ENCODE data around the gene OVOL1. TPM values are rescaled to one million over a fixed set of nuclear protein-coding genes. Genes with fewer than 3 reads are reported as not detected.

OVOL1 gene
- total RNA-seq, 6 experiments from 2014 or later = not detected

DNA sequence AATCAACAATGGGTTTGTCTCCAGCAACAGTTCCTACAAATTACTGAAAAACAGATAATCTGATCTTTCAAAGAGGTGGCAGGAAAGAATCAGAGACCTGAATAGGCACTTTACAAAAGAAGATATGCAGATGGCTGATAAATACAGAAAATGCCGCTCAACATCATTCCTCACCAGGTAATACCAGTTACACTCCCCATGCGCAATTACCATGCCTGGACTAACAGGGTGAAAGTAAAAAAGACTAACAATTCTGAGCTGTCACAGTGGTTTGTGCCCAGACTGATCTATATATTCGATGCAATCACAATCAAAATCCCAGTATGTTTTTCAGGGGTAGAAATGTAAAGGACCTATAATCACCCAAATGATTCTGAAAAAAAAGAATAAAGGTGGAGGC, 56.9 kb downstream of the OVOL1 start:
- H3K36me3 Mint-ChIP-seq (ENCODE audit: low read depth) = no peaks in the 10 kb centered on the region
- TF ChIP-seq, protein P1, sequence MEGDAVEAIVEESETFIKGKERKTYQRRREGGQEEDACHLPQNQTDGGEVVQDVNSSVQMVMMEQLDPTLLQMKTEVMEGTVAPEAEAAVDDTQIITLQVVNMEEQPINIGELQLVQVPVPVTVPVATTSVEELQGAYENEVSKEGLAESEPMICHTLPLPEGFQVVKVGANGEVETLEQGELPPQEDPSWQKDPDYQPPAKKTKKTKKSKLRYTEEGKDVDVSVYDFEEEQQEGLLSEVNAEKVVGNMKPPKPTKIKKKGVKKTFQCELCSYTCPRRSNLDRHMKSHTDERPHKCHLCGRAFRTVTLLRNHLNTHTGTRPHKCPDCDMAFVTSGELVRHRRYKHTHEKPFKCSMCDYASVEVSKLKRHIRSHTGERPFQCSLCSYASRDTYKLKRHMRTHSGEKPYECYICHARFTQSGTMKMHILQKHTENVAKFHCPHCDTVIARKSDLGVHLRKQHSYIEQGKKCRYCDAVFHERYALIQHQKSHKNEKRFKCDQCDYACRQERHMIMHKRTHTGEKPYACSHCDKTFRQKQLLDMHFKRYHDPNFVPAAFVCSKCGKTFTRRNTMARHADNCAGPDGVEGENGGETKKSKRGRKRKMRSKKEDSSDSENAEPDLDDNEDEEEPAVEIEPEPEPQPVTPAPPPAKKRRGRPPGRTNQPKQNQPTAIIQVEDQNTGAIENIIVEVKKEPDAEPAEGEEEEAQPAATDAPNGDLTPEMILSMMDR (IDR thresholded peaks at IDR 0.05) = no peak
- DNase-seq = no peak
- H3K27ac Mint-ChIP-seq = no peak overlapping the region
- H3K9me3 Mint-ChIP-seq = no peaks in the 10 kb centered on the region
- no peaks in the 10 kb centered on the region for H3K4me1 Mint-ChIP-seq (ENCODE audit: low read depth)
- H3K4me3 Mint-ChIP-seq = no peak overlapping the region
- peaks cover 5% of the 10 kb centered on the region; the same call in 1 of the 2 replicates for H3K27me3 Mint-ChIP-seq (ENCODE audit: insufficient read depth)

DNA sequence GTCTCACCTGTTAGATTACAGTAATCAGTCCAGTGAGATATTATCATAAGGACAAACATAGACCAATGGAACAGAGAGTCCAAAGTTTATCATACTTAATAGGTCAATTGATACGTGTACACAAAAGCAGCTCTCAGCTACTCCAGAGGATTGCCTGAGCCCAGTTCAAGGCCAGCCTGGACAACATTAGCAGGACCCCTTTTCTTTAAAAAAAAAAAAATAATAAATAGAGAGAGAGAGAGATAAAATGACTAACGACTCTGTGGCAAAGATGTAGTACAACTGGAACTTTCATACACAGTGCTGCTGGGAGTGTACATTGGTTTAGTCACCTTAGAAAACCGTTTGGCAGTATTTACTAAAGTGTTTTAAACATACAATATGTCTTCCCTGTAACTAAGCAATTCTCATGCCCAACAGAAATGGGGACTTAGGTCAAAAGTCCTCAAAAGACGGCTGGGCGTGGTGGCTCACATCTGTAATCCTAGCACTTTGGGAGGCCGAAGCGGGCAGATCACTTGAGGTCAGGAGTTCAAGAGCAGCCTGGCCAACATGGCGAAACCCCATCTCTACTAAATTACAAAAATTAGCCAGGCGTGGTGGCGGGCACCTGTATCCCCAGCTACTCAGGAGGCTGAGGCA, 57.5 kb downstream of the OVOL1 start:
- Mint-ChIP-seq H3K4me3 (no peak overlapping the region), H3K27me3 (ENCODE audit: insufficient read depth) (peaks cover 10% of the 10 kb centered on the region), H3K4me1 (ENCODE audit: low read depth) (no peaks in the 10 kb centered on the region), H3K36me3 (ENCODE audit: low read depth) (no peaks in the 10 kb centered on the region), H3K9me3 (no peaks in the 10 kb centered on the region), H3K27ac (no peak overlapping the region)
- no peak for DNase-seq
- TF ChIP-seq, protein P1 (IDR thresholded peaks at IDR 0.05) = no peak

Other genes starting within 250 kb of the OVOL1 start
- gene LTBP3, start 228.7 kb upstream of the OVOL1 start, total RNA-seq (2021; fragmentation: NEBNext Ultra II Directional; extraction: Animal tissue kit (Norgen Biotek cat#: 25700)) = 10 to 100 TPM; 64.0 to 78.1 (median 66.0) TPM
- 10 to 100 TPM; 57.7 to 72.0 (median 64.3) TPM for gene ZNRD2, start 216.6 kb upstream of the OVOL1 start, total RNA-seq (2021; fragmentation: NEBNext Ultra II Directional; extraction: Animal tissue kit (Norgen Biotek cat#: 25700))
- gene FAM89B, start 214.5 kb upstream of the OVOL1 start, total RNA-seq (2021; fragmentation: NEBNext Ultra II Directional; extraction: Animal tissue kit (Norgen Biotek cat#: 25700)) = 10 to 100 TPM; 40.9 to 52.8 (median 43.7) TPM
- 10 to 100 TPM; 47.5 to 69.3 (median 61.3) TPM for gene EHBP1L1, start 211.0 kb upstream of the OVOL1 start, total RNA-seq (2021; fragmentation: NEBNext Ultra II Directional; extraction: Animal tissue kit (Norgen Biotek cat#: 25700))
- under 1 TPM in 3 of 6 experiments, not detected in 3; 0.16 to 0.31 (median 0.30) TPM for gene KCNK7, start 191.3 kb upstream of the OVOL1 start, total RNA-seq (2021; fragmentation: NEBNext Ultra II Directional; extraction: Animal tissue kit (Norgen Biotek cat#: 25700))
- gene MAP3K11, start 172.8 kb upstream of the OVOL1 start, total RNA-seq (2021; fragmentation: NEBNext Ultra II Directional; extraction: Animal tissue kit (Norgen Biotek cat#: 25700)) = 10 to 100 TPM; 42.1 to 51.1 (median 46.5) TPM
- gene PCNX3, start 171.3 kb upstream of the OVOL1 start, total RNA-seq (2021; fragmentation: NEBNext Ultra II Directional; extraction: Animal tissue kit (Norgen Biotek cat#: 25700)) = 10 to 100 TPM; 51.5 to 66.7 (median 57.3) TPM
- 10 to 100 TPM; 23.0 to 41.3 (median 38.3) TPM for gene SIPA1, start 149.0 kb upstream of the OVOL1 start, total RNA-seq (2021; fragmentation: NEBNext Ultra II Directional; extraction: Animal tissue kit (Norgen Biotek cat#: 25700))
- gene RELA, start 124.1 kb upstream of the OVOL1 start, total RNA-seq (2021; fragmentation: NEBNext Ultra II Directional; extraction: Animal tissue kit (Norgen Biotek cat#: 25700)) = 10 to 100 TPM; 66.9 to 72.7 (median 69.5) TPM
- 10 to 100 TPM; 36.5 to 42.6 (median 38.9) TPM for gene KAT5, start 74.8 kb upstream of the OVOL1 start, total RNA-seq (2021; fragmentation: NEBNext Ultra II Directional; extraction: Animal tissue kit (Norgen Biotek cat#: 25700))
- gene RNASEH2C, start 66.3 kb upstream of the OVOL1 start, total RNA-seq (2021; fragmentation: NEBNext Ultra II Directional; extraction: Animal tissue kit (Norgen Biotek cat#: 25700)) = 10 to 100 TPM; 54.0 to 85.6 (median 61.4) TPM
- gene AP5B1, start 6.1 kb upstream of the OVOL1 start, total RNA-seq (2021; fragmentation: NEBNext Ultra II Directional; extraction: Animal tissue kit (Norgen Biotek cat#: 25700)) = 10 to 100 TPM in 2 of 6 experiments, 1 to 10 TPM in 4; 8.7 to 11.1 (median 9.5) TPM
- not detected for gene SNX32, start 46.9 kb downstream of the OVOL1 start, total RNA-seq (2021; fragmentation: NEBNext Ultra II Directional; extraction: Animal tissue kit (Norgen Biotek cat#: 25700))
- 1,000 to 10,000 TPM; 2,002 to 2,288 (median 2,238) TPM for gene CFL1, start 71.1 kb downstream of the OVOL1 start, total RNA-seq (2021; fragmentation: NEBNext Ultra II Directional; extraction: Animal tissue kit (Norgen Biotek cat#: 25700))
- gene MUS81, start 73.4 kb downstream of the OVOL1 start, total RNA-seq (2021; fragmentation: NEBNext Ultra II Directional; extraction: Animal tissue kit (Norgen Biotek cat#: 25700)) = 10 to 100 TPM; 38.4 to 47.9 (median 43.1) TPM
- 100 to 1,000 TPM; 318 to 359 (median 329) TPM for gene EFEMP2, start 85.7 kb downstream of the OVOL1 start, total RNA-seq (2021; fragmentation: NEBNext Ultra II Directional; extraction: Animal tissue kit (Norgen Biotek cat#: 25700))
- gene CTSW, start 92.8 kb downstream of the OVOL1 start, total RNA-seq (2021; fragmentation: NEBNext Ultra II Directional; extraction: Animal tissue kit (Norgen Biotek cat#: 25700)) = under 1 TPM in 4 of 6 experiments, not detected in 2; 0.11 to 0.22 (median 0.14) TPM
- gene FIBP, start 101.4 kb downstream of the OVOL1 start, total RNA-seq (2021; fragmentation: NEBNext Ultra II Directional; extraction: Animal tissue kit (Norgen Biotek cat#: 25700)) = 100 to 1,000 TPM; 117 to 145 (median 135) TPM
- gene CCDC85B, start 103.6 kb downstream of the OVOL1 start, total RNA-seq (2021; fragmentation: NEBNext Ultra II Directional; extraction: Animal tissue kit (Norgen Biotek cat#: 25700)) = 100 to 1,000 TPM in 2 of 6 experiments, 10 to 100 TPM in 4; 78.9 to 112 (median 87.7) TPM
- 100 to 1,000 TPM; 134 to 275 (median 234) TPM for gene FOSL1, start 113.3 kb downstream of the OVOL1 start, total RNA-seq (2021; fragmentation: NEBNext Ultra II Directional; extraction: Animal tissue kit (Norgen Biotek cat#: 25700))
- 10 to 100 TPM; 79.0 to 94.6 (median 85.0) TPM for gene C11orf68, start 132.0 kb downstream of the OVOL1 start, total RNA-seq (2021; fragmentation: NEBNext Ultra II Directional; extraction: Animal tissue kit (Norgen Biotek cat#: 25700))
- 100 to 1,000 TPM; 362 to 687 (median 615) TPM for gene DRAP1, start 132.4 kb downstream of the OVOL1 start, total RNA-seq (2021; fragmentation: NEBNext Ultra II Directional; extraction: Animal tissue kit (Norgen Biotek cat#: 25700))
- gene TSGA10IP, start 158.4 kb downstream of the OVOL1 start, total RNA-seq (2021; fragmentation: NEBNext Ultra II Directional; extraction: Animal tissue kit (Norgen Biotek cat#: 25700)) = under 1 TPM in 1 of 6 experiments, not detected in 5; 0.23 TPM
- 10 to 100 TPM; 51.7 to 69.3 (median 61.0) TPM for gene SART1, start 174.7 kb downstream of the OVOL1 start, total RNA-seq (2021; fragmentation: NEBNext Ultra II Directional; extraction: Animal tissue kit (Norgen Biotek cat#: 25700))
- gene EIF1AD, start 215.1 kb downstream of the OVOL1 start, total RNA-seq (2021; fragmentation: NEBNext Ultra II Directional; extraction: Animal tissue kit (Norgen Biotek cat#: 25700)) = 10 to 100 TPM; 28.6 to 36.8 (median 31.7) TPM
- 100 to 1,000 TPM; 257 to 337 (median 300) TPM for gene BANF1, start 215.4 kb downstream of the OVOL1 start, total RNA-seq (2021; fragmentation: NEBNext Ultra II Directional; extraction: Animal tissue kit (Norgen Biotek cat#: 25700))
- gene CST6, start 224.9 kb downstream of the OVOL1 start, total RNA-seq (2021; fragmentation: NEBNext Ultra II Directional; extraction: Animal tissue kit (Norgen Biotek cat#: 25700)) = under 1 TPM in 2 of 6 experiments, not detected in 4; 0.33 to 0.83 TPM
- 1 to 10 TPM; 2.1 to 3.8 (median 2.7) TPM for gene CATSPER1, start 239.4 kb downstream of the OVOL1 start, total RNA-seq (2021; fragmentation: NEBNext Ultra II Directional; extraction: Animal tissue kit (Norgen Biotek cat#: 25700))